Measurements from ENCODE around the gene COL27A1.

DNA sequence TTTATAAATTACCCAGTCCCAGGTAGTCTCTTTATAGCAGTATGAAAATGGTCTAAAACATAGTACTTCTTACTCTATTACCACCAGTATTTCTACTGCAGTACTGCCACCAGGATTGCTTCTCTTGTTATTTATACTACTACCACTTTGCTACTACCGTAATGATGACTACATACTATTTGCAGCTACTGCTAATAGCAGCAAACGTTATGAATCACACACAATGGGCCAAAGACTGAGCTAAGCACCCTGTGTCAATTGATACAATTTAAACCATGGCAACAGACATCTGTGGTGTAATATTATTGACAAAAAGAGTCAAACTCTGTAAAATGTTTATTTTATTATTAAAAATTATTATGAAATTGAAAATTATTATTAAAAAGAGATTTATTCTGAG lies 41.0 kb upstream of the COL27A1 start:
- TF ChIP-seq, protein P1, sequence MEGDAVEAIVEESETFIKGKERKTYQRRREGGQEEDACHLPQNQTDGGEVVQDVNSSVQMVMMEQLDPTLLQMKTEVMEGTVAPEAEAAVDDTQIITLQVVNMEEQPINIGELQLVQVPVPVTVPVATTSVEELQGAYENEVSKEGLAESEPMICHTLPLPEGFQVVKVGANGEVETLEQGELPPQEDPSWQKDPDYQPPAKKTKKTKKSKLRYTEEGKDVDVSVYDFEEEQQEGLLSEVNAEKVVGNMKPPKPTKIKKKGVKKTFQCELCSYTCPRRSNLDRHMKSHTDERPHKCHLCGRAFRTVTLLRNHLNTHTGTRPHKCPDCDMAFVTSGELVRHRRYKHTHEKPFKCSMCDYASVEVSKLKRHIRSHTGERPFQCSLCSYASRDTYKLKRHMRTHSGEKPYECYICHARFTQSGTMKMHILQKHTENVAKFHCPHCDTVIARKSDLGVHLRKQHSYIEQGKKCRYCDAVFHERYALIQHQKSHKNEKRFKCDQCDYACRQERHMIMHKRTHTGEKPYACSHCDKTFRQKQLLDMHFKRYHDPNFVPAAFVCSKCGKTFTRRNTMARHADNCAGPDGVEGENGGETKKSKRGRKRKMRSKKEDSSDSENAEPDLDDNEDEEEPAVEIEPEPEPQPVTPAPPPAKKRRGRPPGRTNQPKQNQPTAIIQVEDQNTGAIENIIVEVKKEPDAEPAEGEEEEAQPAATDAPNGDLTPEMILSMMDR (IDR thresholded peaks at IDR 0.05) = no peak
- no peak for TF ChIP-seq EP300 (IDR thresholded peaks at IDR 0.05)
